Panc1 (cell line): ENCODE measurements around the gene CUX1. TPM values are rescaled to one million over a fixed set of nuclear protein-coding genes. Genes with fewer than 3 reads are reported as not detected.
A peak's percentile ranks its signal among the peaks of the same experiment; 100 is the strongest.

Source experiments
- ATAC-seq: fragments of 200-7000 bp; cut with Tn5 transposase; 2 replicates; pipeline ENCODE4 v1.9.1; 2020; ENCODE audit warnings: mild to moderate bottlenecking, moderate library complexity
- BruUV-seq: library from RNA; stranded (reverse); fragments of 400-500 nt; replicated peaks from 2 replicates; lab custom pipeline; 2021; lab: Mats Ljungman, UMichigan
- CTCF ChIA-PET: fragments of 300-600 bp; sonication (Branson Sonifier 250); formaldehyde crosslinking; loops from one replicate; lab custom pipeline; 2022; ENCODE audit warnings: antibody characterized with exemption; lab: Charles Lee
- POLR2A ChIA-PET: fragments of 300-600 bp; sonication (Branson Sonifier 250); formaldehyde crosslinking; loops from one replicate; lab custom pipeline; 2022; ENCODE audit warnings: antibody characterized with exemption; lab: Charles Lee
- DNase-seq: peaks from one replicate; pipeline ENCODE4 v3.0.0-alpha.2; 2010; ENCODE audit warnings: low read depth, low spot score
- H3K27ac ChIP-seq: 2 replicates; pipeline ENCODE4 v1.5.1; 2011; ENCODE audit warnings: mild to moderate bottlenecking, low read length, inconsistent platforms
- H3K27me3 ChIP-seq: fragments of 200-500 bp; sonication (Bioruptor generic); 2 replicates; pipeline ENCODE4 v1.6.0; 2014; ENCODE audit warnings: low read length, inconsistent platforms; ENCODE audit not compliant: control insufficient read depth, insufficient read depth
- H3K36me3 ChIP-seq: fragments of 200-500 bp; sonication (Bioruptor generic); 2 replicates; pipeline ENCODE4 v1.5.1; 2014; ENCODE audit warnings: inconsistent platforms, mild to moderate bottlenecking, low read length, moderate library complexity; ENCODE audit not compliant: control insufficient read depth, insufficient read depth
- H3K4me1 ChIP-seq: 2 replicates; pipeline ENCODE4 v1.5.1; 2011; ENCODE audit warnings: inconsistent platforms, mild to moderate bottlenecking, low read length, moderate library complexity; ENCODE audit not compliant: control insufficient read depth, insufficient read depth
- H3K4me3 ChIP-seq, 2 experiments: 2 replicates each; pipeline ENCODE4 v1.5.1; 2011 to 2012; ENCODE audit warnings: low read depth in 2 of 2, low read length in 2 of 2, mild to moderate bottlenecking in 2 of 2, inconsistent platforms in 1 of 2, moderate library complexity in 1 of 2
- H3K9me3 ChIP-seq: fragments of 200-500 bp; sonication (Bioruptor generic); 2 replicates; pipeline ENCODE4 v1.5.1; 2014; ENCODE audit warnings: low read depth, mild to moderate bottlenecking, inconsistent platforms, low read length, moderate library complexity; ENCODE audit not compliant: control insufficient read depth, insufficient read depth
- POLR2AphosphoS5 ChIP-seq: IDR thresholded peaks from 2 replicates; pipeline ENCODE4 v1.6.1; 2012; ENCODE audit warnings: mild to moderate bottlenecking, low read depth, low read length, moderate library complexity
- SIN3A ChIP-seq: IDR thresholded peaks from 2 replicates; pipeline ENCODE4 v1.6.1; 2012; ENCODE audit warnings: low read depth, mild to moderate bottlenecking, low read length, moderate library complexity, borderline replicate concordance; ENCODE audit not compliant: insufficient read depth
- TCF7L2 ChIP-seq: IDR thresholded peaks from 2 replicates; pipeline ENCODE4 v1.6.1; 2011; ENCODE audit warnings: mild to moderate bottlenecking, low read depth, low read length, inconsistent platforms
- in situ Hi-C: cut with HindIII; loops from 2 replicates; pipeline ENCODE4 v1.10.0; 2016; ENCODE audit warnings: low sequenced_read_pairs, low pct_unique_long_range_greater_than_20kb
- intact Hi-C: fragments of 100-400 bp; cut with micrococcal nuclease; formaldehyde crosslinking; loops from one replicate; pipeline ENCODE4 v1.10.0; 2022; ENCODE audit not compliant: unreplicated experiment
- total RNA-seq: library from RNA; stranded (reverse); gene quantifications from one replicate; pipeline ENCODE4 v1.2.1, GENCODE V29; 2021; ENCODE audit not compliant: unreplicated experiment
- TF ChIP-seq, protein P1 (sequence below), 2 experiments: IDR thresholded peaks; 2 replicates each; pipeline ENCODE4 v1.6.1; 2011 to 2012; ENCODE audit warnings: low read depth in 2 of 2, control low read depth in 1 of 2, low read length in 1 of 2, mild to moderate bottlenecking in 1 of 2, moderate library complexity in 1 of 2; ENCODE audit not compliant: insufficient read depth in 1 of 2
- TF ChIP-seq, protein P2 (sequence below): fragments of 450-650 bp; IDR thresholded peaks from 2 replicates; pipeline ENCODE4 v1.5.1; 2017; ENCODE audit warnings: mild to moderate bottlenecking

CUX1 gene
- total RNA-seq, 1 experiment from 2014 or later = 50.9 TPM

DNA sequence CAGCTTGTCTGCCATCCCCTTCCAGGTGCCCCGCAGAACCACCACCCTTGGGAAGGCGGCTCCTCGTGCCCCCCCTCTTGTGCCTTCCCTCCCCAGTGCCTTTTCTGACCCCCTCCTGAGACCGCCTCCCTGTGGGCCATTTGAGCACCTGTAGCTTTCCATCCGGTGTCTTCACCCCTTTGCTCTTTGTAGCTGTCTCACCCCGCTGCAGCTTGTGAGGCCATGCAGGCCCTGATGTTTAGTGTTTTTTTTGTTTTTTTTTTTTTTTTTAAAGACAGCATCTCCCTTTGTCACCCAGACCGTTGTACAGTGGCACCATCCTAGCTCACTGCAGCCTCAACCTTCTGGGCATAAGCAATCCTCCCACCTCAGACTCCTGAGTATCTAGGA, 52.5 kb downstream of the CUX1 start:
- POLR2A ChIA-PET = interaction anchor here (0.7 kb wide), 1 partner anchor 20 kb away, joined by 3 read pairs; no protein-coding TSS in a partner anchor
- in situ Hi-C loops = no loop called here
- CTCF ChIA-PET = interaction anchor here (0.6 to 0.7 kb wide), 2 partner anchors 327 to 383 kb away, joined by 5 to 7 read pairs; no protein-coding TSS in a partner anchor

DNA sequence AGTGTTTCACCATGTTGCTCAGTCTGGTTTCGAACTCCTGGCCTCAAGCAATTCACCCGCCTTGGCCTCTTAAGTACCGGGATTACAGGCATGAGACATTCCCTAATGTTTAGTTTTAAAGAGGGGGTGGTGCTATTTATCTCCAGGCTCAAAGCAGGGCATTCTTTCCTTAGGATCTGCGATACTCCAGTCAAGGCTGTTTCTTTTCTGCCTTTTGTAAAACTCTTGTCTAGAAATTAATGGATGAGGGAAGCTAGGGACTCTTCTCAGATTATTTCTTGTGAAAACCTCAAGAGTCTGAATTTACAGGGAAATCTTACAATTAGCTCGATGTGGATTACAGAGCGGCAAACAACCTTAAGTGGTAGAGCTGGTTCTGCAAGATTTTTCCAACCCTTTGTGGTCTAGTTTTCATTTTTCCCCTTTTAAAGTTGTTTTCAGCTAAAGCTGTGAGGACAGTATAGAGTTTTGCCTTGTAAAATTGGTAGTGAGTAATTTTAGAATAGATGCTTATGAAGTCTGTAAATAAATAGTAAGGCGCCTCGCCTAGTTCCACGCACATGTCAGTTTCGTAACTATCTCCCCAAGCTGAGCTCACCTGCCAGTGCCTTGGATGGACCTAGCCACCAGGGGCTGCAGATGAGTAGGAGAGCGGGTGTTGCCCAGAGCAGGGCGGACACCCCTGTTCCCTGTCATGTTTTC, 53.1 kb downstream of the CUX1 start:
- in situ Hi-C loops = no loop called here
- no peak overlapping the region for H3K27ac ChIP-seq
- BruUV-seq = no TSS peak
- TF ChIP-seq, protein P1, sequence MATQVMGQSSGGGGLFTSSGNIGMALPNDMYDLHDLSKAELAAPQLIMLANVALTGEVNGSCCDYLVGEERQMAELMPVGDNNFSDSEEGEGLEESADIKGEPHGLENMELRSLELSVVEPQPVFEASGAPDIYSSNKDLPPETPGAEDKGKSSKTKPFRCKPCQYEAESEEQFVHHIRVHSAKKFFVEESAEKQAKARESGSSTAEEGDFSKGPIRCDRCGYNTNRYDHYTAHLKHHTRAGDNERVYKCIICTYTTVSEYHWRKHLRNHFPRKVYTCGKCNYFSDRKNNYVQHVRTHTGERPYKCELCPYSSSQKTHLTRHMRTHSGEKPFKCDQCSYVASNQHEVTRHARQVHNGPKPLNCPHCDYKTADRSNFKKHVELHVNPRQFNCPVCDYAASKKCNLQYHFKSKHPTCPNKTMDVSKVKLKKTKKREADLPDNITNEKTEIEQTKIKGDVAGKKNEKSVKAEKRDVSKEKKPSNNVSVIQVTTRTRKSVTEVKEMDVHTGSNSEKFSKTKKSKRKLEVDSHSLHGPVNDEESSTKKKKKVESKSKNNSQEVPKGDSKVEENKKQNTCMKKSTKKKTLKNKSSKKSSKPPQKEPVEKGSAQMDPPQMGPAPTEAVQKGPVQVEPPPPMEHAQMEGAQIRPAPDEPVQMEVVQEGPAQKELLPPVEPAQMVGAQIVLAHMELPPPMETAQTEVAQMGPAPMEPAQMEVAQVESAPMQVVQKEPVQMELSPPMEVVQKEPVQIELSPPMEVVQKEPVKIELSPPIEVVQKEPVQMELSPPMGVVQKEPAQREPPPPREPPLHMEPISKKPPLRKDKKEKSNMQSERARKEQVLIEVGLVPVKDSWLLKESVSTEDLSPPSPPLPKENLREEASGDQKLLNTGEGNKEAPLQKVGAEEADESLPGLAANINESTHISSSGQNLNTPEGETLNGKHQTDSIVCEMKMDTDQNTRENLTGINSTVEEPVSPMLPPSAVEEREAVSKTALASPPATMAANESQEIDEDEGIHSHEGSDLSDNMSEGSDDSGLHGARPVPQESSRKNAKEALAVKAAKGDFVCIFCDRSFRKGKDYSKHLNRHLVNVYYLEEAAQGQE (IDR thresholded peaks at IDR 0.05; ENCODE audit: insufficient read depth in 1 of 2, low read depth in 2 of 2, low read length in 1 of 2) = no peak
- no peak for TF ChIP-seq SIN3A
- no peak for TF ChIP-seq TCF7L2
- TF ChIP-seq, protein P2, sequence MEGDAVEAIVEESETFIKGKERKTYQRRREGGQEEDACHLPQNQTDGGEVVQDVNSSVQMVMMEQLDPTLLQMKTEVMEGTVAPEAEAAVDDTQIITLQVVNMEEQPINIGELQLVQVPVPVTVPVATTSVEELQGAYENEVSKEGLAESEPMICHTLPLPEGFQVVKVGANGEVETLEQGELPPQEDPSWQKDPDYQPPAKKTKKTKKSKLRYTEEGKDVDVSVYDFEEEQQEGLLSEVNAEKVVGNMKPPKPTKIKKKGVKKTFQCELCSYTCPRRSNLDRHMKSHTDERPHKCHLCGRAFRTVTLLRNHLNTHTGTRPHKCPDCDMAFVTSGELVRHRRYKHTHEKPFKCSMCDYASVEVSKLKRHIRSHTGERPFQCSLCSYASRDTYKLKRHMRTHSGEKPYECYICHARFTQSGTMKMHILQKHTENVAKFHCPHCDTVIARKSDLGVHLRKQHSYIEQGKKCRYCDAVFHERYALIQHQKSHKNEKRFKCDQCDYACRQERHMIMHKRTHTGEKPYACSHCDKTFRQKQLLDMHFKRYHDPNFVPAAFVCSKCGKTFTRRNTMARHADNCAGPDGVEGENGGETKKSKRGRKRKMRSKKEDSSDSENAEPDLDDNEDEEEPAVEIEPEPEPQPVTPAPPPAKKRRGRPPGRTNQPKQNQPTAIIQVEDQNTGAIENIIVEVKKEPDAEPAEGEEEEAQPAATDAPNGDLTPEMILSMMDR = no peak
- TF ChIP-seq POLR2AphosphoS5 = no peak
- H3K4me1 ChIP-seq = peaks cover 34% of the 10 kb centered on the region
- intact Hi-C loops = no loop called here
- H3K27me3 ChIP-seq = no peaks in the 10 kb centered on the region
- no peak for ATAC-seq
- CTCF ChIA-PET = interaction anchor here (0.6 to 0.7 kb wide), 2 partner anchors 85 to 155 kb away, joined by 3 to 7 read pairs; no protein-coding TSS in a partner anchor
- no peaks in the 10 kb centered on the region for H3K36me3 ChIP-seq
- H3K4me3 ChIP-seq = no peak overlapping the region
- POLR2A ChIA-PET = interaction anchor here (0.7 kb wide), 1 partner anchor 20 kb away, joined by 3 read pairs; no protein-coding TSS in a partner anchor
- no peaks in the 10 kb centered on the region for H3K9me3 ChIP-seq
- DNase-seq = no peak

More for the DNA sequence above, 52.5 kb downstream of the CUX1 start:
- H3K9me3 ChIP-seq = no peaks in the 10 kb centered on the region
- H3K4me1 ChIP-seq = peaks cover 30% of the 10 kb centered on the region
- no peak overlapping the region for H3K4me3 ChIP-seq
- intact Hi-C loops = no loop called here
- DNase-seq = no peak
- TF ChIP-seq SIN3A = no peak
- no peak for TF ChIP-seq TCF7L2
- no peak for TF ChIP-seq POLR2AphosphoS5
- TF ChIP-seq, protein P2 = no peak
- TF ChIP-seq, protein P1 (IDR thresholded peaks at IDR 0.05; ENCODE audit: insufficient read depth in 1 of 2, low read depth in 2 of 2, low read length in 1 of 2) = no peak
- H3K27ac ChIP-seq = no peak overlapping the region
- ATAC-seq = peak; percentile 27; the same call in 1 of the 2 replicates
- no peaks in the 10 kb centered on the region for H3K36me3 ChIP-seq
- H3K27me3 ChIP-seq = no peaks in the 10 kb centered on the region
- no TSS peak for BruUV-seq
